OCI-LY1 (cell line): ENCODE data around the gene BCL2L15.

Experiments used
- H2AFZ ChIP-seq: fragments of 200-600 bp; sonication (generic), shearing (Covaris generic); 2 replicates; pipeline ENCODE4 v1.6.0; 2014; ENCODE audit warnings: antibody characterized with exemption, mild to moderate bottlenecking, low read length
- H3F3A ChIP-seq: fragments of 200-600 bp; sonication (generic), shearing (Covaris generic); 2 replicates; pipeline ENCODE4 v1.6.0; 2014; ENCODE audit warnings: mild to moderate bottlenecking, antibody characterized with exemption, low read length, moderate library complexity; ENCODE audit not compliant: insufficient read depth
- H3K27ac ChIP-seq: fragments of 200-600 bp; sonication (generic); 2 replicates; pipeline ENCODE4 v1.5.1; 2014; ENCODE audit warnings: low read length, mixed run types, mild to moderate bottlenecking, low read depth; ENCODE audit not compliant: poor library complexity, severe bottlenecking
- H3K27me3 ChIP-seq: fragments of 200-600 bp; sonication (generic); 2 replicates; pipeline ENCODE4 v1.6.0; 2014; ENCODE audit warnings: antibody characterized with exemption, mild to moderate bottlenecking, low read length, moderate library complexity; ENCODE audit not compliant: insufficient read depth
- H3K36me3 ChIP-seq: fragments of 200-600 bp; sonication (generic); 2 replicates; pipeline ENCODE4 v1.6.1; 2014; ENCODE audit warnings: mild to moderate bottlenecking, antibody characterized with exemption, low read length, moderate library complexity, mixed read lengths; ENCODE audit not compliant: insufficient read depth
- H3K4me1 ChIP-seq: fragments of 200-600 bp; sonication (generic); 2 replicates; pipeline ENCODE4 v1.5.1; 2014; ENCODE audit warnings: mild to moderate bottlenecking, low read length, moderate library complexity; ENCODE audit not compliant: insufficient read depth, severe bottlenecking
- H3K4me2 ChIP-seq: fragments of 200-600 bp; sonication (generic), shearing (Covaris generic); 2 replicates; pipeline ENCODE4 v1.6.1; 2014; ENCODE audit warnings: low read length
- H3K4me3 ChIP-seq: fragments of 200-600 bp; sonication (generic); 2 replicates; pipeline ENCODE4 v1.5.1; 2014; ENCODE audit warnings: low read length, low read depth, mild to moderate bottlenecking, mixed read lengths; ENCODE audit not compliant: poor library complexity, severe bottlenecking
- H3K79me2 ChIP-seq: fragments of 200-600 bp; shearing (Covaris generic); 2 replicates; pipeline ENCODE4 v1.6.1; 2016; ENCODE audit warnings: mixed run types, low read length, mixed read lengths; ENCODE audit not compliant: insufficient read depth
- H3K9ac ChIP-seq: fragments of 200-600 bp; sonication (generic), shearing (Covaris generic); 2 replicates; pipeline ENCODE4 v1.6.1; 2014; ENCODE audit warnings: mild to moderate bottlenecking, low read length, mixed read lengths
- H3K9me2 ChIP-seq: fragments of 200-600 bp; sonication (generic), shearing (Covaris generic); 2 replicates; pipeline ENCODE4 v1.6.1; 2014; ENCODE audit warnings: low read depth, mild to moderate bottlenecking, low read length, mixed read lengths
- H3K9me3 ChIP-seq: fragments of 200-600 bp; shearing (Covaris generic); 2 replicates; pipeline ENCODE4 v1.6.1; 2014; ENCODE audit warnings: low read length, mixed read lengths
- H4K20me1 ChIP-seq: fragments of 200-600 bp; sonication (generic), shearing (Covaris generic); 2 replicates; pipeline ENCODE4 v1.6.0; 2016; ENCODE audit warnings: mild to moderate bottlenecking, low read length; ENCODE audit not compliant: insufficient read depth
- CTCF ChIP-seq: fragments of 200-600 bp; sonication (generic), shearing (Covaris generic); IDR thresholded peaks from 2 replicates; pipeline ENCODE4 v1.5.1; 2017; ENCODE audit warnings: mild to moderate bottlenecking, antibody characterized with exemption, low read length, moderate library complexity, mixed read lengths
- EZH2 ChIP-seq: fragments of 200-600 bp; sonication (generic), shearing (Covaris generic); IDR thresholded peaks from 2 replicates; pipeline ENCODE4 v1.8.0; 2017; ENCODE audit warnings: borderline replicate concordance, mixed run types, mild to moderate bottlenecking, antibody characterized with exemption, low read length, moderate library complexity, mixed read lengths

The BCL2L15 gene

GRCh38 chr1:113860891-113861290 lies 26.5 kb downstream of the BCL2L15 start:
- Histone ChIP-seq H3K4me2 (peak overlapping the region; percentile 55), H2AFZ (no peak overlapping the region)

GRCh38 chr1:113859478-113860175 lies 27.8 kb downstream of the BCL2L15 start:
- Histone ChIP-seq H3K4me2 (peak overlapping the region; percentile 55), H3K27ac (peak overlapping the region; percentile 72), H3K27me3 (no peaks in the 10 kb centered on the region), H3K4me1 (peaks cover 51% of the 10 kb centered on the region), H3K9me3 (no peaks in the 10 kb centered on the region), H2AFZ (no peak overlapping the region), H3K9ac (peak overlapping the region; percentile 11; the same call in 1 of the 2 replicates), H3F3A (no peaks in the 10 kb centered on the region), H3K4me3 (peak overlapping the region; percentile 28), H3K9me2 (no peaks in the 10 kb centered on the region), H4K20me1 (no peaks in the 10 kb centered on the region), H3K79me2 (peaks cover 12% of the 10 kb centered on the region; the same call in 1 of the 2 replicates), H3K36me3 (peaks cover 56% of the 10 kb centered on the region)
- TF ChIP-seq EZH2: no peak

More at GRCh38 chr1:113860891-113861290, 26.5 kb downstream of the BCL2L15 start:
- Histone ChIP-seq H3K79me2 (peaks cover 22% of the 10 kb centered on the region; the same call in 1 of the 2 replicates), H3F3A (no peaks in the 10 kb centered on the region), H4K20me1 (no peaks in the 10 kb centered on the region), H3K9ac (peak overlapping the region; percentile 29; the same call in 1 of the 2 replicates), H3K27me3 (no peaks in the 10 kb centered on the region), H3K4me3 (no peak overlapping the region), H3K27ac (peak overlapping the region; percentile 72), H3K9me3 (no peaks in the 10 kb centered on the region), H3K9me2 (no peaks in the 10 kb centered on the region), H3K36me3 (peaks cover 48% of the 10 kb centered on the region), H3K4me1 (peaks cover 51% of the 10 kb centered on the region)
- TF ChIP-seq EZH2 (no peak), CTCF (no peak)

GRCh38 chr1:113858982-113859381 lies 28.4 kb downstream of the BCL2L15 start:
- H3K36me3 ChIP-seq: peaks cover 61% of the 10 kb centered on the region

More at GRCh38 chr1:113858982-113859381, 28.4 kb downstream of the BCL2L15 start:
- no peaks in the 10 kb centered on the region for H3K27me3 ChIP-seq
- no peak overlapping the region; the same call in 1 of the 2 replicates for H3K9ac ChIP-seq
- no peaks in the 10 kb centered on the region for H3K9me2 ChIP-seq
- no peaks in the 10 kb centered on the region for H4K20me1 ChIP-seq
- H3K9me3 ChIP-seq: no peaks in the 10 kb centered on the region
- H3K79me2 ChIP-seq: peaks cover 12% of the 10 kb centered on the region; the same call in 1 of the 2 replicates
- peak overlapping the region; percentile 72 for H3K27ac ChIP-seq
- peaks cover 51% of the 10 kb centered on the region for H3K4me1 ChIP-seq
- H3K4me3 ChIP-seq: no peak overlapping the region
- H3F3A ChIP-seq: no peaks in the 10 kb centered on the region
- no peak overlapping the region for H2AFZ ChIP-seq
- peak overlapping the region; percentile 55 for H3K4me2 ChIP-seq
- TF ChIP-seq CTCF: no peak
- TF ChIP-seq EZH2: no peak
